MM.1S (cell line): ENCODE measurements around the gene FABP7.

ENCODE experiments used
- DNase-seq: peaks from one replicate; pipeline ENCODE4 v3.0.0-alpha.2; 2015
- H2AFZ ChIP-seq: fragments of 300-600 bp; sonication (generic); 2 replicates; pipeline ENCODE4 v1.6.0; 2016; ENCODE audit warnings: antibody characterized with exemption, low read length
- H3F3A ChIP-seq: fragments of 300-600 bp; sonication (generic); 2 replicates; pipeline ENCODE4 v1.6.1; 2016; ENCODE audit warnings: mild to moderate bottlenecking, antibody characterized with exemption, low read length, moderate library complexity, mixed read lengths; ENCODE audit not compliant: insufficient read depth
- H3K27ac ChIP-seq: fragments of 300-600 bp; sonication (generic); 2 replicates; pipeline ENCODE4 v1.5.1; 2016; ENCODE audit warnings: mild to moderate bottlenecking, low read length
- H3K27me3 ChIP-seq: fragments of 300-600 bp; sonication (generic); replicated peaks from 2 replicates; pipeline ENCODE4 v1.6.0; 2016; ENCODE audit warnings: low read length; ENCODE audit not compliant: insufficient read depth
- H3K36me3 ChIP-seq: fragments of 300-600 bp; sonication (generic); replicated peaks from 2 replicates; pipeline ENCODE4 v1.6.1; 2016; ENCODE audit warnings: mild to moderate bottlenecking, low read length, mixed read lengths; ENCODE audit not compliant: insufficient read depth
- H3K4me1 ChIP-seq: fragments of 300-600 bp; sonication (generic); 2 replicates; pipeline ENCODE4 v1.6.1; 2016; ENCODE audit warnings: low read length, mixed read lengths
- H3K4me2 ChIP-seq: fragments of 300-600 bp; sonication (generic); 2 replicates; pipeline ENCODE4 v1.6.0; 2016; ENCODE audit warnings: low read depth, low read length
- H3K4me3 ChIP-seq: fragments of 300-600 bp; sonication (generic); 2 replicates; pipeline ENCODE4 v1.5.1; 2016; ENCODE audit warnings: low read length, mixed read lengths
- H3K79me2 ChIP-seq: fragments of 300-600 bp; sonication (generic); 2 replicates; pipeline ENCODE4 v1.6.1; 2016; ENCODE audit warnings: mixed run types, low read length, mixed read lengths
- H3K9ac ChIP-seq: fragments of 300-600 bp; sonication (generic); 2 replicates; pipeline ENCODE4 v1.6.1; 2016; ENCODE audit warnings: low read length, mixed read lengths
- H3K9me2 ChIP-seq: fragments of 300-600 bp; sonication (generic); replicated peaks from 2 replicates; pipeline ENCODE4 v1.6.1; 2016; ENCODE audit warnings: mild to moderate bottlenecking, low read length, mixed read lengths; ENCODE audit not compliant: insufficient read depth
- H3K9me3 ChIP-seq: fragments of 300-600 bp; sonication (generic); replicated peaks from 2 replicates; pipeline ENCODE4 v1.6.1; 2016; ENCODE audit warnings: mild to moderate bottlenecking, low read length, mixed read lengths; ENCODE audit not compliant: insufficient read depth
- H4K20me1 ChIP-seq: fragments of 300-600 bp; sonication (generic); 2 replicates; pipeline ENCODE4 v1.6.1; 2016; ENCODE audit warnings: mild to moderate bottlenecking, low read length, moderate library complexity, mixed read lengths; ENCODE audit not compliant: insufficient read depth
- EZH2 ChIP-seq: fragments of 300-600 bp; sonication (generic); optimal IDR thresholded peaks from 2 replicates; pipeline ENCODE3; 2017; ENCODE audit warnings: low read depth, mild to moderate bottlenecking, antibody characterized with exemption, low read length, mixed read lengths
- EZH2phosphoT487 ChIP-seq: fragments of 300-600 bp; sonication (generic); IDR thresholded peaks from 2 replicates; pipeline ENCODE4 v1.6.1; 2018; ENCODE audit warnings: antibody characterized with exemption, low read length
- TF ChIP-seq, protein P1 (sequence below): fragments of 300-600 bp; sonication (generic); IDR thresholded peaks from 2 replicates; pipeline ENCODE4 v1.5.1; 2016; ENCODE audit warnings: antibody characterized with exemption, low read length, mixed read lengths

Gene FABP7

DNA sequence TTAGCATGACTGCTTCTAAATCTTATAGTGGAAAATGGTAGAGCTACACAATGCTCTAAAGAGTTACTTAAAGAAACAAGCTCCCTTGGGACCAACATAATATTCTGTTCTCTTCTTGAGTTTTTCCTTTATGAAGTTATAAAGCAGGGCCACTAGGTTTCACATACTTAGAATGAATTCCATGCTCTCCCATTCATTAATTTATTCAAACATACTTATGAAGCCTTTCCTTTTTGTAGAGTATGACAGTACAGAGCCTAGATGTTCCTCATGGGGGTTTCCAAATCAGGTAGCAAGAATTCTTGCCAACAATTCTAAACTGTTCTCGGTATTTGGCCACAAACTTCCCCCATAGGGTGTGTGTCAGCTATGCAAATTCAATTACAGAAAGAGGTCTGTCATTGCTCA, 20.6 kb upstream of the FABP7 start:
- Histone ChIP-seq H3K27ac (0 out of 2 replicates have a peak overlapping the region, but pooled peaks have one; percentile 1), H3K9ac (no peak overlapping the region), H3K4me2 (no peak overlapping the region), H3K36me3 (no peaks in the 10 kb centered on the region), H3K9me3 (no peaks in the 10 kb centered on the region), H3F3A (no peaks in the 10 kb centered on the region), H3K4me1 (no peaks in the 10 kb centered on the region), H4K20me1 (no peaks in the 10 kb centered on the region), H3K4me3 (no peak overlapping the region), H3K27me3 (no peaks in the 10 kb centered on the region), H2AFZ (no peak overlapping the region), H3K79me2 (no peaks in the 10 kb centered on the region), H3K9me2 (no peaks in the 10 kb centered on the region)
- peak; percentile 35 for DNase-seq
- TF ChIP-seq, protein P1, sequence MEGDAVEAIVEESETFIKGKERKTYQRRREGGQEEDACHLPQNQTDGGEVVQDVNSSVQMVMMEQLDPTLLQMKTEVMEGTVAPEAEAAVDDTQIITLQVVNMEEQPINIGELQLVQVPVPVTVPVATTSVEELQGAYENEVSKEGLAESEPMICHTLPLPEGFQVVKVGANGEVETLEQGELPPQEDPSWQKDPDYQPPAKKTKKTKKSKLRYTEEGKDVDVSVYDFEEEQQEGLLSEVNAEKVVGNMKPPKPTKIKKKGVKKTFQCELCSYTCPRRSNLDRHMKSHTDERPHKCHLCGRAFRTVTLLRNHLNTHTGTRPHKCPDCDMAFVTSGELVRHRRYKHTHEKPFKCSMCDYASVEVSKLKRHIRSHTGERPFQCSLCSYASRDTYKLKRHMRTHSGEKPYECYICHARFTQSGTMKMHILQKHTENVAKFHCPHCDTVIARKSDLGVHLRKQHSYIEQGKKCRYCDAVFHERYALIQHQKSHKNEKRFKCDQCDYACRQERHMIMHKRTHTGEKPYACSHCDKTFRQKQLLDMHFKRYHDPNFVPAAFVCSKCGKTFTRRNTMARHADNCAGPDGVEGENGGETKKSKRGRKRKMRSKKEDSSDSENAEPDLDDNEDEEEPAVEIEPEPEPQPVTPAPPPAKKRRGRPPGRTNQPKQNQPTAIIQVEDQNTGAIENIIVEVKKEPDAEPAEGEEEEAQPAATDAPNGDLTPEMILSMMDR = no peak
- no peak for TF ChIP-seq EZH2
- no peak for TF ChIP-seq EZH2phosphoT487

DNA sequence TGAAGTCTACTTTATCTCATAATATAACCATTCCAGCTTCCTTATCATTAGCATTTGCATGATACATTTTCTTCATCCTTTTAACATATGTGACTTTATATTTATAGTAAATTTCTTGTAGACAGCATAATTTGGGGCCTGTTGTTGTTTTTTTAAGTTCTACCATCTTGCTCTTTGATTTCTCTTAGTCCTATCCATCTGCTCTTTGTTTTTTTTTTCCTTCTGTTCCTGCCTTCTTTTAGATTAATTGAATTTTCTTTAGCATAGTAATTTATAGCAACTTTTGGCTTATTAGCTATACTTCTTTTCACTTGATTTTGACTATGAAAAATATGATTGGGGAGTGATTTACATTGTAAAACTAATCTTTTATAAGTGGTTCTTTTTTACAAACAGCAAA, 19.2 kb upstream of the FABP7 start:
- no peak overlapping the region for H2AFZ ChIP-seq
- no peak overlapping the region for H3K27ac ChIP-seq
- H3K9me2 ChIP-seq = no peaks in the 10 kb centered on the region
- H3K4me2 ChIP-seq = no peak overlapping the region
- TF ChIP-seq, protein P1 = no peak
- no peak for TF ChIP-seq EZH2phosphoT487
- TF ChIP-seq EZH2 = no peak
- H3F3A ChIP-seq = no peaks in the 10 kb centered on the region
- H3K4me1 ChIP-seq = no peaks in the 10 kb centered on the region
- H3K4me3 ChIP-seq = no peak overlapping the region
- H3K27me3 ChIP-seq = no peaks in the 10 kb centered on the region
- no peak for DNase-seq
- no peaks in the 10 kb centered on the region for H3K79me2 ChIP-seq
- H3K9me3 ChIP-seq = no peaks in the 10 kb centered on the region
- H3K9ac ChIP-seq = no peak overlapping the region
- H3K36me3 ChIP-seq = no peaks in the 10 kb centered on the region
- no peaks in the 10 kb centered on the region for H4K20me1 ChIP-seq

DNA sequence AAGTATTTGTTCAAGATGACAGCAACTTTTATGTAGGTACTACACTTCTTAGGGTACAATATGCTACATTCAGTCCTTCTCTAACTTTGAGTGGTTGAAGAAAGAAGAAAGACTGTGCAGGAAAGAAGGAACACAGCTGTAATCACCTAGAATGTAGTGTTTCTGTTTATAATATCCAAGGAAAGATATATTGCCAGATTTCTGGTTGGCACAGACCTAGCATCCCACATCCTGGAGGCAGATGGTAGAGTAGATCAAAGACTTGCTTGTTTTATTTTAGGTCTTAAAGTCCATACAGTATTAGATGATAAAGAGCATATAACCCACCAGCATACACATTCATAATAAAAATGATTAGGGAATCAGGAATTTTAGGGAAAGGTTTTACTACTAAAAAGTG, 13.3 kb upstream of the FABP7 start:
- Histone ChIP-seq H3K27me3 (no peaks in the 10 kb centered on the region), H3K4me3 (no peak overlapping the region), H3K9me2 (no peaks in the 10 kb centered on the region), H3K27ac (no peak overlapping the region), H3F3A (no peaks in the 10 kb centered on the region), H3K9ac (no peak overlapping the region), H3K4me1 (no peaks in the 10 kb centered on the region), H3K36me3 (no peaks in the 10 kb centered on the region), H3K4me2 (no peak overlapping the region), H4K20me1 (no peaks in the 10 kb centered on the region), H3K79me2 (no peaks in the 10 kb centered on the region), H3K9me3 (no peaks in the 10 kb centered on the region), H2AFZ (no peak overlapping the region)
- DNase-seq = no peak
- TF ChIP-seq EZH2phosphoT487 = no peak
- TF ChIP-seq, protein P1 = no peak
- TF ChIP-seq EZH2 = no peak
